ENCODE measurements around the gene RFT1. TPM values are rescaled to one million over a fixed set of nuclear protein-coding genes. Genes with fewer than 3 reads are reported as not detected.

RFT1 gene
- total and polyA plus RNA-seq, 9 donors: 8.3 to 23.6 (median 17.8) TPM

GRCh38 chr3:53168175-53168923 is 38.1 kb upstream of the RFT1 start:
- Histone ChIP-seq H3K36me3 (no peaks in the 10 kb centered on the region), H3K27ac (no peak overlapping the region), H3K9me3 (no peaks in the 10 kb centered on the region), H3K4me3 (no peak overlapping the region), H3K27me3 (no peaks in the 10 kb centered on the region), H3K4me1 (ENCODE audit: insufficient read depth) (peaks cover 2% of the 10 kb centered on the region)
- TF ChIP-seq CTCF (IDR thresholded peaks at IDR 0.05): no peak
- no peak for TF ChIP-seq EP300 (IDR thresholded peaks at IDR 0.05)
- no peak for TF ChIP-seq POLR2A (IDR thresholded peaks at IDR 0.05)
- WGBS, 3 donors: 88 to 89% (median 89%) methylated on average over 15 of the region's 15 CpGs
- no peak for DNase-seq
- intact Hi-C loops (cut with DNase I): loop anchor here in 1 of 4 donors (5.0 kb wide), 1 partner anchor 84 kb away; no protein-coding TSS in a partner anchor

- intact Hi-C loops (cut with DNase I): loop anchor here in 1 of 4 donors (5.0 kb wide), 1 partner anchor 85 kb away; no protein-coding TSS in a partner anchor
- Histone ChIP-seq H3K27me3 (no peaks in the 10 kb centered on the region), H3K27ac (no peak overlapping the region), H3K4me1 (ENCODE audit: insufficient read depth) (peaks cover 5% of the 10 kb centered on the region), H3K4me3 (no peak overlapping the region), H3K9me3 (no peaks in the 10 kb centered on the region), H3K36me3 (no peaks in the 10 kb centered on the region)
- no peak for DNase-seq
- TF ChIP-seq POLR2A (IDR thresholded peaks at IDR 0.05) (no peak), EP300 (IDR thresholded peaks at IDR 0.05) (no peak), CTCF (IDR thresholded peaks at IDR 0.05) (no peak)
- 72 to 83% (median 81%) methylated on average over 7 of the region's 7 CpGs for WGBS, 3 donors
Measured at GRCh38 chr3:53167418-53168174, 37.4 kb upstream of the RFT1 start.

- H3K36me3 ChIP-seq: no peaks in the 10 kb centered on the region
- no peak overlapping the region for H3K4me3 ChIP-seq
- no peaks in the 10 kb centered on the region for H3K9me3 ChIP-seq
- peak in 4 of 5 donors; percentile 31 to 60 (median 36) for DNase-seq
- no peak overlapping the region for H3K27ac ChIP-seq
- no peak for TF ChIP-seq EP300 (IDR thresholded peaks at IDR 0.05)
- TF ChIP-seq CTCF (IDR thresholded peaks at IDR 0.05): no peak
- no peak for TF ChIP-seq POLR2A (IDR thresholded peaks at IDR 0.05)
- whole genome bisulfite sequencing, 3 donors: 23 to 33% (median 25%) methylated on average over 8 to 9 of the region's 9 CpGs
- intact Hi-C loops (cut with DNase I): loop anchor here in 1 of 4 donors (5.0 kb wide), 1 partner anchor 85 kb away; no protein-coding TSS in a partner anchor
- no peaks in the 10 kb centered on the region for H3K27me3 ChIP-seq
- peaks cover 5% of the 10 kb centered on the region for H3K4me1 ChIP-seq (ENCODE audit: insufficient read depth)
Measured at GRCh38 chr3:53166781-53167291, 36.6 kb upstream of the RFT1 start.

- Histone ChIP-seq H3K27ac (no peak overlapping the region), H3K4me1 (ENCODE audit: insufficient read depth) (peaks cover 5% of the 10 kb centered on the region), H3K4me3 (no peak overlapping the region), H3K36me3 (no peaks in the 10 kb centered on the region), H3K9me3 (no peaks in the 10 kb centered on the region), H3K27me3 (no peaks in the 10 kb centered on the region)
- 85 to 98% (median 92%) methylated on average over 4 of the region's 4 CpGs for WGBS, 3 donors
- no peak for DNase-seq
- intact Hi-C loops (cut with DNase I): loop anchor here in 1 of 4 donors (5.0 kb wide), 1 partner anchor 86 kb away; no protein-coding TSS in a partner anchor
- TF ChIP-seq EP300 (IDR thresholded peaks at IDR 0.05): no peak
- TF ChIP-seq CTCF (IDR thresholded peaks at IDR 0.05): no peak
- no peak for TF ChIP-seq POLR2A (IDR thresholded peaks at IDR 0.05)
Measured at GRCh38 chr3:53166206-53166605, 36.0 kb upstream of the RFT1 start.

All from ovary (tissue), 9 donors.